Fibroblast of the aortic adventitia (primary cell): Measurements from ENCODE around the gene PDE7B. TPM values are rescaled to one million over a fixed set of nuclear protein-coding genes. Genes with fewer than 3 reads are reported as not detected.

ENCODE experiments used
- DNase-seq: peaks from one replicate; pipeline ENCODE4 v3.0.0-alpha.2; 2010; ENCODE audit warnings: low read depth
- H3K4me3 ChIP-seq: 2 replicates; pipeline ENCODE4 v1.5.1; 2011; ENCODE audit warnings: low read depth, mild to moderate bottlenecking, control low read depth, low read length, moderate library complexity
- total RNA-seq: library from RNA; depleted of rRNA; stranded (reverse); fragments of >200 nt; gene quantifications from 2 replicates; pipeline ENCODE4 v1.2.3, GENCODE V29; 2012; ENCODE audit warnings: low replicate concordance
- TF ChIP-seq, protein P1 (sequence below): IDR thresholded peaks from 2 replicates; pipeline ENCODE4 v1.5.1; 2011; ENCODE audit warnings: mild to moderate bottlenecking, low read length, control low read depth, inconsistent platforms; ENCODE audit not compliant: insufficient read depth

Gene PDE7B
- total RNA-seq, 1 donor: 23.9 TPM

DNA sequence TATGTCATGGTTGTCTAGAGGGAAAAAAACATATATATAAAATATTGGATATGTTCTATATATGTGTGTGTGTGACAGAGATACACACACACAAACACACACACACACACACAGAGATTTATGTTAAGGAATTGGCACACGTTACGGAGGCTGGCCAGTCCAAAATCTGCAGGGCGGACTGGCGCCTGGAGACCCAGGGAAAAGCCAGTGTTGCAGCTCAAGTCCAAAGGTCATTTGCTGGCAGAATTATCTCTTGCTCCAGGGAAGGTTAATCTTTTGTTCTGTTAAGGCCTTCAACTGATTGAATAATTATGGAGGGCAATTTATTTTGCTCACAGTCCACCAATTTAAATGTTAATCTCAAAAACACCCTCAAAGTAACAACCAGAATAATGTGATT lies 37.5 kb upstream of the PDE7B start:
- TF ChIP-seq, protein P1, sequence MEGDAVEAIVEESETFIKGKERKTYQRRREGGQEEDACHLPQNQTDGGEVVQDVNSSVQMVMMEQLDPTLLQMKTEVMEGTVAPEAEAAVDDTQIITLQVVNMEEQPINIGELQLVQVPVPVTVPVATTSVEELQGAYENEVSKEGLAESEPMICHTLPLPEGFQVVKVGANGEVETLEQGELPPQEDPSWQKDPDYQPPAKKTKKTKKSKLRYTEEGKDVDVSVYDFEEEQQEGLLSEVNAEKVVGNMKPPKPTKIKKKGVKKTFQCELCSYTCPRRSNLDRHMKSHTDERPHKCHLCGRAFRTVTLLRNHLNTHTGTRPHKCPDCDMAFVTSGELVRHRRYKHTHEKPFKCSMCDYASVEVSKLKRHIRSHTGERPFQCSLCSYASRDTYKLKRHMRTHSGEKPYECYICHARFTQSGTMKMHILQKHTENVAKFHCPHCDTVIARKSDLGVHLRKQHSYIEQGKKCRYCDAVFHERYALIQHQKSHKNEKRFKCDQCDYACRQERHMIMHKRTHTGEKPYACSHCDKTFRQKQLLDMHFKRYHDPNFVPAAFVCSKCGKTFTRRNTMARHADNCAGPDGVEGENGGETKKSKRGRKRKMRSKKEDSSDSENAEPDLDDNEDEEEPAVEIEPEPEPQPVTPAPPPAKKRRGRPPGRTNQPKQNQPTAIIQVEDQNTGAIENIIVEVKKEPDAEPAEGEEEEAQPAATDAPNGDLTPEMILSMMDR: no peak
- H3K4me3 ChIP-seq: no peak overlapping the region
- no peak for DNase-seq

DNA sequence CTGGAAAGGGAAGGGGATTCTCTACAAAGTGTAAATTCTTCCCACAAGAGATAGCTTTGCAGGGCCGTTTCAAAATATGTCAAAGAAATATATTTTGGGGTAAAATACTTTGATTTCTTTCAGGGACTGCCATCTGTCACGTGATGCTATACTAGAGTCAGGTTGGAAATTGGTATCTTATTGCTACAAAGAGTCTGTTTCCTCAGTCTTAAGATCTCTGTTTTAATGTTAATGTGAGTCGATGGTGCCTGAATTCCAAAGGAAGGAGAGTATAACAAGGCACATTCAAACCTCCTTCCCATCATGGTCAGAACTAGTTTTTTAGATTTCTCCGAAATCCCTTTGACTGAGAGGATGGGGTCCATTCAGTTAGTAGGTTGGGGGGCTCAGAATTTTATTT lies 36.3 kb upstream of the PDE7B start:
- TF ChIP-seq, protein P1: no peak
- no peak overlapping the region for H3K4me3 ChIP-seq
- DNase-seq: no peak

DNA sequence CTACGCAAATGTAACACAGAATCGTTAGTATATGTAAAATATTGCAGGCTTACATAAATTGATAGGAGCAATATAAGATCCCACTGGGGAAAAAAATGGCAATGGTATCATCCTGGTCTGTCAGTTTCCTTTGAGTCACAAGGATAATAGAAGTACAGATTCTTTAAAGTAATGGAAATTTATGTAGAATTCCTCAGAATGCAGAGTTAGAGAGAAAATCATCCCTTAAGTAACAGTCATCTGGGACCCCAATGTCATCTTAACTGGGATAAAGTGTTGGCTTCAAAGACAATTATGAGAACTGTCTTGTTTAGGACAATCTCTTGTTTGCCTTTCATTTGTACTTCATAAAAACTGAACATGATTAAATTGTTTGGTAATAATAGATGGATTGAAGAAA lies 34.5 kb upstream of the PDE7B start:
- TF ChIP-seq, protein P1: no peak
- no peak for DNase-seq
- H3K4me3 ChIP-seq: no peak overlapping the region

DNA sequence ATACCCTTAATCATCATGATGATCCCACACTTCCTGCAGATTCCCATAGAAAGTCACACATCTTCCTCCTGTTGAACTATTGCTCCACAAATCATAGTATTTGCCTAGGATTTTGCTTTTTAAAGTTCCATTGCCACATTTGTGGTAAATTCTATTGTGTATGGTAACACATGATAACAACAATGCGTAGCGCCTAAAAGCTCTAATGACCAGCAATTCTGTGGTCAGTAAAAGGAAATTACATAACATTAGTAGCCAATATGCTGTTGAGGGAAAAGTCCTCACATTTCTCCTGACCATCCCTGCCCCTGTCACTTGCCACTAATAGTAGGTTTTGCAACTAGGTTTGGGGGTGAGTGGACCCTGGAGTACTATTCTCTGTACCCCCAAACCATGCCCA lies 31.8 kb upstream of the PDE7B start:
- TF ChIP-seq, protein P1: no peak
- no peak for DNase-seq
- H3K4me3 ChIP-seq: no peak overlapping the region

DNA sequence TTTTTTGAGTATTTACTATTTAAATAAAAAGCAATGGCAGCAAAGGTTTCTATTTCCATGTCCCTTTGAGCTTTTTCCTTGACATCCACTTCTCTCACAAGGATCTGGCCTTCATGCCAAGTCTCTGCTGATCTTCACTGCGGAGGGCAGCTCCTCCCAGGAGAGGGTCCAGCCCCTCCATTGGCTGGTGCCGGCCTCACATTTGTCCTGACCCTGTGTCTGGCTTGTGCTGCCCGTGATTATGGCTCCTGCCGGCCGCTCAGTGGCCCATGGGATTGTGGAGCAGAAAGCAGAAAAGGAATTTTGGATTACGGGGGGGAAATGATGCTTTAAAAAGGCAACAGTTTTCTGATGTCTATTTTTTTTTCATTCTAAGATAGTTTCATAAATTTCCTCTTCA lies 31.2 kb upstream of the PDE7B start:
- H3K4me3 ChIP-seq: no peak overlapping the region
- no peak for DNase-seq
- TF ChIP-seq, protein P1: no peak

DNA sequence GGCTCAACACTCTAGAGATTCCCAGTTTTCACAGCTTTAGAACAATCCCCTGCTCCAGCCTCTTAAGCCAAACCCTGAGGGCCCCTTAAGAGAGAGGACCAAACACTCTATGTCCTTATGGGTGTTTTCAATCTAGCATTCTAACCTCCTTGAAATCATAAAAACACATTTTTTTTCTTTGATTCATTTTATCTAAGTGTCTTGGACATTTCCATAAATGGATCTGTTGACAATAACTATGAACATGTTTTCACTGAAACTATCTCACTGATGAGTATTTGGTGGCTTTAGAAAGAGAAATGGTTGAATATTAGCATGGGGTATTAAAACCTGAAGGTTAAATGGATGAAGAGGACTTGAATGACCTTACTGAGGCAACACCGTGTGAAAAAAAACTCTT lies 27.6 kb upstream of the PDE7B start:
- H3K4me3 ChIP-seq: no peak overlapping the region
- TF ChIP-seq, protein P1: no peak
- DNase-seq: no peak

DNA sequence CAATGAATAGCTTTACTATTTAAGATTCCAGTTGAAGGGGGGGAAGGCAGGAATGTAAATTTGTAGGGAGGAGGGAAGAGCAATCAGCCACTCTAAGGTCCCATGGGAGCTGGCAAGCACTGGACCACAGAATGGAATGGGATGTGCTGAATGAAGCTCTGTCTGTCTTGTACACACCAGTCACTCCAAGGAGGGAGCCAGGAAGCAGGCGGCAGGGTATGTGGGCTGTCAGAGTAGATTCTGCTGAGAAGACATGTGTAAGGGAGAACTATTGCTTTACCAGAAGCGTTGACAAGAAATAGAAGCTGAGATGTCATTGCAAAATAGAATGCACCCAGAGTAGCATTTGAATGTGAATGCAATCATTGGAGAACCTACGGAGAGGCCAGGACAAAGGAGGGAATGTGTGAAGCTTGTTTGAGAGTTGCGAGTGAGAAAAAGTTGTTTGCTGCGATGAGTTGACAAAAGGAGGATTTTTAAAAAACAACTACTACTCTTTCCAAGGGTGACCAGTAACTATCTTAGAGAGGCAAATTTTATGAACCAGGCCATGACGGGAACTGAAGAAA lies 25.2 kb upstream of the PDE7B start:
- TF ChIP-seq, protein P1: no peak
- no peak for DNase-seq
- no peak overlapping the region for H3K4me3 ChIP-seq
